Measurements from ENCODE around the gene ASTN2.

DNA sequence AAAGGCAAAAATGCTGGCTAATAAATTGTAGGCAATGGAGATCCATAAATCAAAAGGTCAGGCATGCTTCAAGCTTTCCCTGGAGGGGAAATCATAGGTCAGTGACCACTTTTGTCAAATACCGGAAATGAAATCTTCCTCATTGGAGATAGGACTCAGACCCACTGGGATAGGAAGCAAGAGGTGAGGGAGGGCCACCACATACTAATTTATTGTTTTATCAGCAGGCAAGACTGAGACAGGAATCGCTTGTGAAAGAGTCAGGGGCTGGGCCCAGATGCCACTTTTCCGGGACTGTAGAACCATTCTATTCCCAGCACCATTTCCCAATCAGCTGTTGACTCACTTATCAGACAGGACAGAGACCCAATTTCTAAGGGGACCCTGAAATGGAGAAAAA is 984.0 kb downstream of the ASTN2 start:
- TF ChIP-seq, protein P1, sequence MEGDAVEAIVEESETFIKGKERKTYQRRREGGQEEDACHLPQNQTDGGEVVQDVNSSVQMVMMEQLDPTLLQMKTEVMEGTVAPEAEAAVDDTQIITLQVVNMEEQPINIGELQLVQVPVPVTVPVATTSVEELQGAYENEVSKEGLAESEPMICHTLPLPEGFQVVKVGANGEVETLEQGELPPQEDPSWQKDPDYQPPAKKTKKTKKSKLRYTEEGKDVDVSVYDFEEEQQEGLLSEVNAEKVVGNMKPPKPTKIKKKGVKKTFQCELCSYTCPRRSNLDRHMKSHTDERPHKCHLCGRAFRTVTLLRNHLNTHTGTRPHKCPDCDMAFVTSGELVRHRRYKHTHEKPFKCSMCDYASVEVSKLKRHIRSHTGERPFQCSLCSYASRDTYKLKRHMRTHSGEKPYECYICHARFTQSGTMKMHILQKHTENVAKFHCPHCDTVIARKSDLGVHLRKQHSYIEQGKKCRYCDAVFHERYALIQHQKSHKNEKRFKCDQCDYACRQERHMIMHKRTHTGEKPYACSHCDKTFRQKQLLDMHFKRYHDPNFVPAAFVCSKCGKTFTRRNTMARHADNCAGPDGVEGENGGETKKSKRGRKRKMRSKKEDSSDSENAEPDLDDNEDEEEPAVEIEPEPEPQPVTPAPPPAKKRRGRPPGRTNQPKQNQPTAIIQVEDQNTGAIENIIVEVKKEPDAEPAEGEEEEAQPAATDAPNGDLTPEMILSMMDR (IDR thresholded peaks at IDR 0.05) = no peak
- TF ChIP-seq EP300 (IDR thresholded peaks at IDR 0.05) (no peak), POLR2A (IDR thresholded peaks at IDR 0.05) (no peak)
